Measurements from ENCODE around the gene UNC93B1. TPM values are rescaled to one million over a fixed set of nuclear protein-coding genes. Genes with fewer than 3 reads are reported as not detected.

Gene UNC93B1
- polyA plus RNA-seq, 2 of the 4 experiments (the other 2 are of a cell fraction) = 49.4 to 51.2 TPM

GRCh38 chr11:68011051-68011943 is 7.4 kb upstream of the UNC93B1 start:
- FAIRE-seq (peak; percentile 36), DNase-seq (ENCODE audit: low read depth in 1 of 2, low spot score in 1 of 2) (no peak), ATAC-seq (no peak)
- H3K4me3 ChIP-seq = peak overlapping the region; percentile 66
- H3K4me2 ChIP-seq = peak overlapping the region; percentile 96
- ChIA-PET POLR2A (interaction anchor here (0.5 to 3.1 kb wide), 12 partner anchors 8 to 357 kb away, joined by 3 to 22 read pairs (median 10); partner anchors contain the start of genes NDUFS8 and TCIRG1), CTCF (interaction anchor here (0.7 to 10.7 kb wide), 9 partner anchors 13 to 195 kb away, joined by 3 to 204 read pairs (median 10); partner anchors contain the start of gene NDUFS8)
- peak overlapping the region; percentile 99 to 100 for H3K27ac ChIP-seq
- 20% methylated on average over 16 of the region's 16 CpGs for WGBS (ENCODE audit: missing lambda C conversion rate)
- peaks cover 77% of the 10 kb centered on the region for H3K4me1 ChIP-seq
- no peaks in the 10 kb centered on the region for H3K9me3 ChIP-seq
- TF ChIP-seq RAD21 (conservative IDR thresholded peaks at IDR 0.05 in 1 of 2, IDR thresholded peaks at IDR 0.05 in 1 of 2) (no peak), NPAS2 (CRISPR knock-in tag; IDR thresholded peaks at IDR 0.05; ENCODE audit: borderline replicate concordance) (peak; percentile 98), RNF2 (IDR thresholded peaks at IDR 0.05; ENCODE audit: borderline replicate concordance, low read depth) (no peak), HOXB5 (CRISPR knock-in tag; IDR thresholded peaks at IDR 0.05) (peak; percentile 100), KDM1A (IDR thresholded peaks at IDR 0.05; ENCODE audit: low read depth) (no peak), HOXA7 (CRISPR knock-in tag; IDR thresholded peaks at IDR 0.05) (peak; percentile 100), JUNB (IDR thresholded peaks at IDR 0.05) (no peak), CHD2 (IDR thresholded peaks at IDR 0.05; ENCODE audit: low read length, partially characterized antibody) (no peak), ZC3H11A (IDR thresholded peaks at IDR 0.05) (no peak), CEBPB (IDR thresholded peaks at IDR 0.05) (no peak), MAX (IDR thresholded peaks at IDR 0.05) (0 out of 2 replicates have a peak, but pooled peaks have one; percentile 2), GATA3 (IDR thresholded peaks at IDR 0.05; ENCODE audit: borderline replicate concordance) (no peak; the same call in 1 of the 2 replicates), FOXS1 (CRISPR knock-in tag; IDR thresholded peaks at IDR 0.05) (peak; percentile 100), RFX5 (IDR thresholded peaks at IDR 0.05) (no peak), POLR2AphosphoS2 (conservative IDR thresholded peaks at IDR 0.05; ENCODE audit: low read length) (no peak), E2F6 (IDR thresholded peaks at IDR 0.05; ENCODE audit: borderline replicate concordance, low read depth) (no peak; the same call in 1 of the 2 replicates), REST (IDR thresholded peaks at IDR 0.05) (peak; percentile 21; the same call in 1 of the 2 replicates), EP300 (IDR thresholded peaks at IDR 0.05) (no peak), BCL3 (IDR thresholded peaks at IDR 0.05) (no peak), MAFK (IDR thresholded peaks at IDR 0.05; ENCODE audit: partially characterized antibody) (no peak), HOXB13 (CRISPR knock-in tag; IDR thresholded peaks at IDR 0.05; ENCODE audit: low read depth) (peak; percentile 100), PBX3 (IDR thresholded peaks at IDR 0.05) (no peak), ZNF302 (CRISPR knock-in tag; IDR thresholded peaks at IDR 0.05) (peak; percentile 100), ZFP36 (IDR thresholded peaks at IDR 0.05; ENCODE audit: borderline replicate concordance, partially characterized antibody) (no peak), CTCF (IDR thresholded peaks at IDR 0.05) (no peak), HEYL (CRISPR knock-in tag; IDR thresholded peaks at IDR 0.05) (peak; percentile 100), MAZ (IDR thresholded peaks at IDR 0.05; ENCODE audit: borderline replicate concordance, low read depth, low read length) (no peak), FOSL2 (IDR thresholded peaks at IDR 0.05) (no peak), FOSL2 (CRISPR knock-in tag; IDR thresholded peaks at IDR 0.05) (peak; percentile 86), FOSB (CRISPR knock-in tag; IDR thresholded peaks at IDR 0.05) (peak; percentile 99), NR3C1 (IDR thresholded peaks at IDR 0.05) (no peak), SREBF2 (IDR thresholded peaks at IDR 0.05) (no peak)

All from A549 (cell line).